ENCODE results near the gene ADRM1. TPM values are rescaled to one million over a fixed set of nuclear protein-coding genes. Genes with fewer than 3 reads are reported as not detected.

The ADRM1 gene
- total RNA-seq, 1 donor from 2014 or later, result 52.3 TPM

- H3F3A ChIP-seq (ENCODE audit: low read depth), result peaks cover 7% of the 10 kb centered on the region
- H2AFZ ChIP-seq (replicated peaks), result no peak overlapping the region
- H4K20me1 ChIP-seq (ENCODE audit: low read depth), result peaks cover 73% of the 10 kb centered on the region
- no peaks in the 10 kb centered on the region for H3K27me3 ChIP-seq
- H3K4me2 ChIP-seq, result peak overlapping the region; percentile 46
- Mint-ChIP-seq H3K27ac (no peak overlapping the region), H3K4me1 (peaks cover 12% of the 10 kb centered on the region), H3K27me3 (ENCODE audit: insufficient read depth, low read depth) (no peaks in the 10 kb centered on the region), H3K4me3 (no peak overlapping the region), H3K9me3 (no peaks in the 10 kb centered on the region), H3K36me3 (no peaks in the 10 kb centered on the region)
- H3K36me3 ChIP-seq, result no peaks in the 10 kb centered on the region
- DNase-seq (ENCODE audit: low spot score), result no peak
- H3K27ac ChIP-seq, result peak overlapping the region; percentile 34
- TF ChIP-seq EZH2phosphoT487 (IDR thresholded peaks at IDR 0.05) (no peak), CTCF (IDR thresholded peaks at IDR 0.05) (no peak), EZH2 (IDR thresholded peaks at IDR 0.05) (no peak)
- peaks cover 46% of the 10 kb centered on the region for H3K4me1 ChIP-seq
- H3K79me2 ChIP-seq (ENCODE audit: low read depth), result peaks cover 58% of the 10 kb centered on the region
- peak overlapping the region; percentile 30 for H3K9ac ChIP-seq
- H3K9me3 ChIP-seq (ENCODE audit: low read depth), result no peaks in the 10 kb centered on the region
- no peak overlapping the region for H3K4me3 ChIP-seq
These were observed 53.9 kb downstream of the ADRM1 start for GRCh38 chr20:62356589-62357186.

DNA sequence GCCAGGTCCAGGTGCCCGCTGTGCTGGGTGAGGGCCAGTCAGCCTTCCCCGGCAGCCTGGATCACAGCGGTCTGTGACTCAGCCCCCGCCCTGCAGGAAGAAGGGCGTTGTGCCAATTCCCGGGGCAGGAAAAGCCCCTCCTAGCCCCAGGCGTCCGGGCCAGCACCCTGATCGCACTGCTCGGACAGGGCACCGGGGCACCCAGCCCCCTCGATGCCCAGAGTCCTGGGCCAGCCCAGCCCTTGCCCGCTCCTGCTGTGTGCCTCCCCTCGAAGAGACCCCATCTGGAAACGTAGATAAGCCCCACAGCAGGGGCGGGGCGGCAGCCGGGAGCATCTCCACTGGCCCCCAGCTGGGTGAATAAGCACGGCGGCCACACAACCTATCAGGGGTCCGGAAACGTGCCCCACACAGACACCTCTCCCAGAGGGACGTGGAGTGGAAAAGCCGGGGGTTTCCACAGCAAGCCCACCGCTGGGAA is 54.4 kb downstream of the ADRM1 start:
- Histone ChIP-seq H3F3A (ENCODE audit: low read depth) (peaks cover 7% of the 10 kb centered on the region), H3K9ac (no peak overlapping the region), H4K20me1 (ENCODE audit: low read depth) (peaks cover 78% of the 10 kb centered on the region), H3K4me3 (no peak overlapping the region), H3K9me3 (ENCODE audit: low read depth) (no peaks in the 10 kb centered on the region), H2AFZ (replicated peaks) (no peak overlapping the region), H3K36me3 (no peaks in the 10 kb centered on the region), H3K4me2 (no peak overlapping the region), H3K79me2 (ENCODE audit: low read depth) (peaks cover 64% of the 10 kb centered on the region), H3K4me1 (peaks cover 51% of the 10 kb centered on the region), H3K27ac (no peak overlapping the region), H3K27me3 (no peaks in the 10 kb centered on the region)
- Mint-ChIP-seq H3K27ac (no peak overlapping the region), H3K27me3 (ENCODE audit: insufficient read depth, low read depth) (no peaks in the 10 kb centered on the region), H3K4me1 (peaks cover 17% of the 10 kb centered on the region), H3K9me3 (no peaks in the 10 kb centered on the region), H3K4me3 (no peak overlapping the region), H3K36me3 (no peaks in the 10 kb centered on the region)
- no peak for DNase-seq (ENCODE audit: low spot score)
- TF ChIP-seq CTCF (IDR thresholded peaks at IDR 0.05) (no peak), EZH2 (IDR thresholded peaks at IDR 0.05) (no peak), EZH2phosphoT487 (IDR thresholded peaks at IDR 0.05) (no peak)

GRCh38 chr20:62357681-62358080 is 54.9 kb downstream of the ADRM1 start:
- Histone ChIP-seq H3K4me2 (no peak overlapping the region), H4K20me1 (ENCODE audit: low read depth) (peaks cover 82% of the 10 kb centered on the region), H3F3A (ENCODE audit: low read depth) (peaks cover 7% of the 10 kb centered on the region), H2AFZ (replicated peaks) (no peak overlapping the region), H3K27ac (no peak overlapping the region), H3K9ac (no peak overlapping the region), H3K27me3 (no peaks in the 10 kb centered on the region), H3K9me3 (ENCODE audit: low read depth) (no peaks in the 10 kb centered on the region), H3K79me2 (ENCODE audit: low read depth) (peaks cover 68% of the 10 kb centered on the region), H3K4me3 (no peak overlapping the region), H3K4me1 (peaks cover 55% of the 10 kb centered on the region), H3K36me3 (no peaks in the 10 kb centered on the region)
- Mint-ChIP-seq H3K36me3 (no peaks in the 10 kb centered on the region), H3K27ac (no peak overlapping the region), H3K9me3 (no peaks in the 10 kb centered on the region), H3K4me1 (peaks cover 21% of the 10 kb centered on the region), H3K4me3 (no peak overlapping the region), H3K27me3 (ENCODE audit: insufficient read depth, low read depth) (no peaks in the 10 kb centered on the region)
- TF ChIP-seq EZH2 (IDR thresholded peaks at IDR 0.05), result no peak
- no peak for TF ChIP-seq CTCF (IDR thresholded peaks at IDR 0.05)
- no peak for TF ChIP-seq EZH2phosphoT487 (IDR thresholded peaks at IDR 0.05)
- DNase-seq (ENCODE audit: low spot score), result no peak

Small RNA genes within 50 kb of the gene (microRNA-seq; reads per million reads assigned to microRNA genes)
- not detected for gene MIR4758

Other genes with a start within 250 kb of the ADRM1 start
- gene TAF4, start 237.1 kb upstream of the ADRM1 start, total RNA-seq (ENCODE audit: low replicate concordance), result 9.9 and 10.8 TPM in 2 replicates
- gene LSM14B, start 180.5 kb upstream of the ADRM1 start, total RNA-seq (ENCODE audit: low replicate concordance), result 52.6 and 82.1 TPM in 2 replicates
- gene PSMA7, start 159.6 kb upstream of the ADRM1 start, total RNA-seq (ENCODE audit: low replicate concordance), result 237 and 310 TPM in 2 replicates
- 25.5 and 26.1 TPM in 2 replicates for gene SS18L1, start 159.2 kb upstream of the ADRM1 start, total RNA-seq (ENCODE audit: low replicate concordance)
- gene MTG2, start 120.0 kb upstream of the ADRM1 start, total RNA-seq (ENCODE audit: low replicate concordance), result 16.2 and 19.2 TPM in 2 replicates
- gene HRH3, start 82.7 kb upstream of the ADRM1 start, total RNA-seq (ENCODE audit: low replicate concordance), result 0.09 and 1.7 TPM in 2 replicates
- gene OSBPL2, start 64.5 kb upstream of the ADRM1 start, total RNA-seq (ENCODE audit: low replicate concordance), result 28.4 and 35.7 TPM in 2 replicates
- 12.1 and 63.9 TPM in 2 replicates for gene LAMA5, start 64.3 kb downstream of the ADRM1 start, total RNA-seq (ENCODE audit: low replicate concordance)
- gene RPS21, start 84.1 kb downstream of the ADRM1 start, total RNA-seq (ENCODE audit: low replicate concordance), result 1,629 and 1,765 TPM in 2 replicates
- gene CABLES2, start 104.3 kb downstream of the ADRM1 start, total RNA-seq (ENCODE audit: low replicate concordance), result 8.1 and 13.8 TPM in 2 replicates
- gene RBBP8NL, start 124.5 kb downstream of the ADRM1 start, total RNA-seq (ENCODE audit: low replicate concordance), result 0.03 TPM in 1 of 2 replicates, not detected in the other
- gene GATA5, start 173.0 kb downstream of the ADRM1 start, total RNA-seq (ENCODE audit: low replicate concordance), result 0.12 TPM in 1 of 2 replicates, not detected in the other

Data from neural progenitor cell (in vitro differentiated cells).